Mesenchymal stem cell (in vitro differentiated cells and primary cell): Measurements from ENCODE around the gene TMEM114.

Experiments used
- DNase-seq: peaks from one replicate; pipeline ENCODE4 v3.0.0-alpha.2; 2013
- H2AFZ ChIP-seq: one replicate; pipeline ENCODE4 v1.6.1; 2013; ENCODE audit warnings: low read depth, mild to moderate bottlenecking, control low read depth, inconsistent platforms, low read length, moderate library complexity
- H2AK5ac ChIP-seq: 2 replicates; pipeline ENCODE4 v1.6.1; 2013; ENCODE audit warnings: low read length, moderate library complexity, mild to moderate bottlenecking, inconsistent platforms; ENCODE audit not compliant: severe bottlenecking
- H2BK120ac ChIP-seq: one replicate; pipeline ENCODE4 v1.6.1; 2013; ENCODE audit warnings: low read depth, mild to moderate bottlenecking, inconsistent platforms, low read length, moderate library complexity
- H2BK12ac ChIP-seq, 2 experiments: one replicate each; pipeline ENCODE4 v1.6.1; 2013; ENCODE audit warnings: inconsistent platforms in 2 of 2, low read length in 2 of 2, mild to moderate bottlenecking in 2 of 2, moderate library complexity in 2 of 2, control low read depth in 1 of 2
- H2BK15ac ChIP-seq: one replicate; pipeline ENCODE4 v1.6.1; 2013; ENCODE audit warnings: mild to moderate bottlenecking, low read depth, inconsistent platforms; ENCODE audit not compliant: poor library complexity, severe bottlenecking
- H2BK5ac ChIP-seq: 2 replicates; pipeline ENCODE4 v1.6.1; 2013; ENCODE audit warnings: low read depth, mild to moderate bottlenecking, low read length, control low read depth, inconsistent platforms; ENCODE audit not compliant: poor library complexity, severe bottlenecking
- H3K14ac ChIP-seq, 2 experiments: one replicate each; pipeline ENCODE4 v1.6.1; 2013; ENCODE audit warnings: inconsistent platforms in 2 of 2, low read length in 2 of 2, control low read depth in 1 of 2, mild to moderate bottlenecking in 1 of 2, moderate library complexity in 1 of 2
- H3K18ac ChIP-seq, 2 experiments: one replicate each; pipeline ENCODE4 v1.6.1; 2013; ENCODE audit warnings: inconsistent platforms in 2 of 2, low read length in 2 of 2, control low read depth in 1 of 2, low read depth in 1 of 2, mild to moderate bottlenecking in 1 of 2
- H3K23ac ChIP-seq, 2 experiments: one replicate each; pipeline ENCODE4 v1.6.1; 2013; ENCODE audit warnings: inconsistent platforms in 2 of 2, low read length in 2 of 2, mild to moderate bottlenecking in 2 of 2, moderate library complexity in 2 of 2, control low read depth in 1 of 2
- H3K27ac ChIP-seq: 2 replicates; pipeline ENCODE4 v1.5.1; 2013; ENCODE audit warnings: mild to moderate bottlenecking, moderate library complexity, low read length, control low read depth, inconsistent platforms; ENCODE audit not compliant: poor library complexity, severe bottlenecking
- H3K27me3 ChIP-seq, 2 experiments: 2 replicates each; pipeline versions ENCODE4 v1.6.1 to v1.7.0; 2013; ENCODE audit warnings: low read length in 2 of 2, mild to moderate bottlenecking in 2 of 2, moderate library complexity in 2 of 2, control low read depth in 1 of 2, inconsistent platforms in 1 of 2; ENCODE audit not compliant: control insufficient read depth in 1 of 2, insufficient read depth in 1 of 2
- H3K36me3 ChIP-seq, 2 experiments: 2 replicates each; pipeline versions ENCODE4 v1.6.1 to v1.7.0; 2013; ENCODE audit warnings: low read length in 2 of 2, control low read depth in 1 of 2, inconsistent platforms in 1 of 2, low read depth in 1 of 2, mild to moderate bottlenecking in 1 of 2; ENCODE audit not compliant: insufficient read depth in 2 of 2, control insufficient read depth in 1 of 2
- H3K4ac ChIP-seq, 2 experiments: one replicate each; pipeline ENCODE4 v1.6.1; 2013; ENCODE audit warnings: inconsistent platforms in 2 of 2, low read length in 2 of 2, mild to moderate bottlenecking in 2 of 2, moderate library complexity in 2 of 2, control low read depth in 1 of 2, low read depth in 1 of 2
- H3K4me1 ChIP-seq: 2 replicates; pipeline ENCODE4 v1.6.1; 2013; ENCODE audit warnings: low read depth, low read length, control low read depth; ENCODE audit not compliant: control insufficient read depth, insufficient read depth
- H3K4me2 ChIP-seq: 2 replicates; pipeline ENCODE4 v1.6.1; 2013; ENCODE audit warnings: low read length, mild to moderate bottlenecking, inconsistent platforms; ENCODE audit not compliant: poor library complexity, severe bottlenecking
- H3K4me3 ChIP-seq, 2 experiments: 2 replicates each; pipeline versions ENCODE4 v1.5.1 to v1.7.0; 2013; ENCODE audit warnings: low read length in 2 of 2, mild to moderate bottlenecking in 2 of 2, control low read depth in 1 of 2, low read depth in 1 of 2; ENCODE audit not compliant: insufficient read depth in 1 of 2
- H3K79me1 ChIP-seq: replicated peaks from 2 replicates; pipeline ENCODE4 v1.6.1; 2013; ENCODE audit warnings: mild to moderate bottlenecking, control low read depth, low read length, inconsistent platforms; ENCODE audit not compliant: poor library complexity, severe bottlenecking
- H3K9ac ChIP-seq: 2 replicates; pipeline ENCODE4 v1.7.0; 2013; ENCODE audit warnings: mild to moderate bottlenecking, low read length, moderate library complexity
- H3K9me3 ChIP-seq: 2 replicates; pipeline ENCODE4 v1.7.0; 2013; ENCODE audit warnings: mild to moderate bottlenecking, low read length; ENCODE audit not compliant: control insufficient read depth
- H4K8ac ChIP-seq: one replicate; pipeline ENCODE4 v1.6.1; 2013; ENCODE audit warnings: inconsistent platforms, mild to moderate bottlenecking, low read length, moderate library complexity
- H4K91ac ChIP-seq: one replicate; pipeline ENCODE4 v1.6.1; 2013; ENCODE audit warnings: mild to moderate bottlenecking, low read length, inconsistent platforms
- WGBS: methylation state at CpG from one replicate; pipeline ENCODE4 v1.1.7; 2013; ENCODE audit warnings: mixed read lengths; 5-methylcytosine and 5-hydroxymethylcytosine counted together

TMEM114 gene

DNA sequence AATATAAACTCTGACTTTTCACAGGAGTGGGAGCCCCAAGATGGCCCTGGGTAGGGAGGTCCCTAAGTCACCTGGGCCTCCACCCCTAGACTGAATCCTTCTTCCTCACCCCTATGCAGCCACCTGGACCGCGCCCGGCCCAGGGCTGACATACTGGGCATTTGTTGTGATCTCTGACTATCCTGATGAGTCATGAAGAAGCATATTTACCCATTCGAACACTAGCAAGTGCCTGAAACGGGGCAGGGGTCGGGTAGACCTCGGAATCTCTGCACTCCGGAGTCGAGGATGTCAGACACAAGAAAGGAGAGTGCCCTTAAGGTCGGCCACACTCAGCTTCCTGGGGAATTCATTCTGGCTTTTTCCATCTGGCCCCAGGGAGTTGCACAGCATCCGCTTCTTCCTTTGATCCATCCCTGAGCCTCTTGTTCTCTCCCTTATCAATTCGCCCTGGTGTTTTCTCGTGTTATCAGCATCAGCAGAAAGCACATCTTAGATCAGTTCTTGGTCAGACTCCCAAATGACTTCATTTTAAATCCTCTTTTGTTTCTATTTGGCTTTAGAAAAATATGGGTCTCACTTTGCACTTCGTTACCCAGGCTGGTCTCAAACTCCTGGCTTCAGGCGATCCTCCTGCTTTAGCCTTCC, 41.6 kb upstream of the TMEM114 start:
- Histone ChIP-seq H3K4me2 (no peak overlapping the region), H3K18ac (no peak overlapping the region), H2BK5ac (no peak overlapping the region), H3K36me3 (peaks cover 69 to 96% of the 10 kb centered on the region in 2 experiments), H2AFZ (no peak overlapping the region), H3K4me1 (peaks cover 1% of the 10 kb centered on the region), H2BK120ac (no peak overlapping the region), H3K9ac (no peak overlapping the region), H2BK12ac (no peak overlapping the region), H2AK5ac (no peak overlapping the region), H3K4me3 (no peak overlapping the region), H4K91ac (no peak overlapping the region), H3K14ac (no peak overlapping the region), H2BK15ac (peak overlapping the region; percentile 2), H3K27ac (no peak overlapping the region), H3K23ac (no peak overlapping the region), H4K8ac (no peak overlapping the region), H3K9me3 (no peaks in the 10 kb centered on the region), H3K79me1 (peaks cover 49% of the 10 kb centered on the region), H3K4ac (no peak overlapping the region), H3K27me3 (no peaks in the 10 kb centered on the region)
- 64% methylated on average over 15 of the region's 15 CpGs for WGBS
- no peak for DNase-seq

- peaks cover 51% of the 10 kb centered on the region for H3K79me1 ChIP-seq
- no peak overlapping the region for H2BK12ac ChIP-seq
- H3K9me3 ChIP-seq, result no peaks in the 10 kb centered on the region
- H2BK5ac ChIP-seq, result no peak overlapping the region
- no peaks in the 10 kb centered on the region for H3K27me3 ChIP-seq
- no peak overlapping the region for H3K4ac ChIP-seq
- H2BK120ac ChIP-seq, result no peak overlapping the region
- H3K4me2 ChIP-seq, result no peak overlapping the region
- H3K27ac ChIP-seq, result no peak overlapping the region
- no peak overlapping the region for H4K8ac ChIP-seq
- no peak overlapping the region for H3K18ac ChIP-seq
- no peak overlapping the region for H2AFZ ChIP-seq
- peaks cover 73 to 96% of the 10 kb centered on the region in 2 experiments for H3K36me3 ChIP-seq
- H3K23ac ChIP-seq, result no peak overlapping the region
- H3K4me1 ChIP-seq, result peaks cover 1% of the 10 kb centered on the region
- H3K9ac ChIP-seq, result no peak overlapping the region
- no peak overlapping the region for H4K91ac ChIP-seq
- H3K14ac ChIP-seq, result no peak overlapping the region
- whole genome bisulfite sequencing, result 95% methylated on average over 9 of the region's 9 CpGs
- no peak overlapping the region for H2BK15ac ChIP-seq
- no peak overlapping the region for H2AK5ac ChIP-seq
- no peak for DNase-seq
- no peak overlapping the region for H3K4me3 ChIP-seq
Measured at GRCh38 chr16:8631373-8631772, 41.1 kb upstream of the TMEM114 start.

- Histone ChIP-seq H4K8ac (no peak overlapping the region), H2BK12ac (no peak overlapping the region), H2BK15ac (no peak overlapping the region), H3K18ac (no peak overlapping the region), H4K91ac (no peak overlapping the region), H3K4me3 (no peak overlapping the region), H3K9ac (no peak overlapping the region), H2BK5ac (no peak overlapping the region), H3K4ac (no peak overlapping the region), H3K4me1 (peaks cover 1% of the 10 kb centered on the region), H3K14ac (no peak overlapping the region), H3K36me3 (peaks cover 78 to 98% of the 10 kb centered on the region in 2 experiments), H3K27ac (no peak overlapping the region), H2AK5ac (no peak overlapping the region), H3K4me2 (no peak overlapping the region), H2AFZ (no peak overlapping the region), H2BK120ac (no peak overlapping the region), H3K27me3 (no peaks in the 10 kb centered on the region), H3K23ac (no peak overlapping the region), H3K79me1 (peaks cover 58% of the 10 kb centered on the region), H3K9me3 (no peaks in the 10 kb centered on the region)
- 91% methylated on average over 9 of the region's 11 CpGs for WGBS
- DNase-seq, result no peak
Measured at GRCh38 chr16:8630255-8630953, 40.1 kb upstream of the TMEM114 start.

GRCh38 chr16:8628981-8629725, 38.8 kb upstream of the TMEM114 start:
- H4K8ac ChIP-seq, result no peak overlapping the region
- H2BK120ac ChIP-seq, result no peak overlapping the region
- H3K4ac ChIP-seq, result no peak overlapping the region
- H3K27me3 ChIP-seq, result no peaks in the 10 kb centered on the region
- no peak overlapping the region for H3K27ac ChIP-seq
- no peak overlapping the region for H3K9ac ChIP-seq
- no peak overlapping the region for H2BK15ac ChIP-seq
- H3K14ac ChIP-seq, result no peak overlapping the region
- peaks cover 72 to 94% of the 10 kb centered on the region in 2 experiments for H3K36me3 ChIP-seq
- no peak overlapping the region for H4K91ac ChIP-seq
- DNase-seq, result no peak
- H3K4me2 ChIP-seq, result no peak overlapping the region
- H2BK12ac ChIP-seq, result no peak overlapping the region
- H3K4me3 ChIP-seq, result no peak overlapping the region
- H3K4me1 ChIP-seq, result no peaks in the 10 kb centered on the region
- peaks cover 57% of the 10 kb centered on the region for H3K79me1 ChIP-seq
- no peaks in the 10 kb centered on the region for H3K9me3 ChIP-seq
- no peak overlapping the region for H2AK5ac ChIP-seq
- no peak overlapping the region for H2BK5ac ChIP-seq
- no peak overlapping the region for H3K23ac ChIP-seq
- no peak overlapping the region for H3K18ac ChIP-seq
- WGBS, result 97% methylated on average over 15 of the region's 16 CpGs
- no peak overlapping the region for H2AFZ ChIP-seq
